ENCODE data around the gene EEF1G. TPM values are rescaled to one million over a fixed set of nuclear protein-coding genes. Genes with fewer than 3 reads are reported as not detected.

The EEF1G gene
- total and polyA plus RNA-seq, 9 of the 15 experiments (the other 6 are each of a cell fraction or from before 2014, with no cell fraction given) = 985 to 2,349 (median 2,035) TPM

GRCh38 chr11:62556108-62556874 lies 17.4 kb downstream of the EEF1G start (continued):
- TF ChIP-seq, protein P1, sequence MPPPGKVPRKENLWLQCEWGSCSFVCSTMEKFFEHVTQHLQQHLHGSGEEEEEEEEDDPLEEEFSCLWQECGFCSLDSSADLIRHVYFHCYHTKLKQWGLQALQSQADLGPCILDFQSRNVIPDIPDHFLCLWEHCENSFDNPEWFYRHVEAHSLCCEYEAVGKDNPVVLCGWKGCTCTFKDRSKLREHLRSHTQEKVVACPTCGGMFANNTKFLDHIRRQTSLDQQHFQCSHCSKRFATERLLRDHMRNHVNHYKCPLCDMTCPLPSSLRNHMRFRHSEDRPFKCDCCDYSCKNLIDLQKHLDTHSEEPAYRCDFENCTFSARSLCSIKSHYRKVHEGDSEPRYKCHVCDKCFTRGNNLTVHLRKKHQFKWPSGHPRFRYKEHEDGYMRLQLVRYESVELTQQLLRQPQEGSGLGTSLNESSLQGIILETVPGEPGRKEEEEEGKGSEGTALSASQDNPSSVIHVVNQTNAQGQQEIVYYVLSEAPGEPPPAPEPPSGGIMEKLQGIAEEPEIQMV (tag; conservative IDR thresholded peaks at IDR 0.05; ENCODE audit: low read depth) = 0 out of 2 replicates have a peak, but pooled peaks have one; percentile 5
- no peak for TF ChIP-seq RNF219 (CRISPR knock-in tag; IDR thresholded peaks at IDR 0.05)
- TF ChIP-seq ESRRA (IDR thresholded peaks at IDR 0.05; ENCODE audit: borderline replicate concordance, low read depth) = peak; percentile 32; the same call in 1 of the 2 replicates
- TF ChIP-seq ZNF695 (CRISPR knock-in tag; IDR thresholded peaks at IDR 0.05) = 0 out of 2 replicates have a peak, but pooled peaks have one; percentile 69
- TF ChIP-seq NONO (IDR thresholded peaks at IDR 0.05; ENCODE audit: low read depth in 2 of 2, low read length in 1 of 2) = 0 out of 4 replicates have a peak, but pooled peaks of 1 of the 2 experiments have one; percentile 41
- 0 out of 2 replicates have a peak, but pooled peaks have one; percentile 31 for TF ChIP-seq ZNF134 (CRISPR knock-in tag; conservative IDR thresholded peaks at IDR 0.05)
- TF ChIP-seq TBL1XR1 (IDR thresholded peaks at IDR 0.05; ENCODE audit: low read length in 2 of 2) = no peak
- TF ChIP-seq SOX6 (IDR thresholded peaks at IDR 0.05) = 0 out of 2 replicates have a peak, but pooled peaks have one; percentile 30
- peak; percentile 19 for TF ChIP-seq CCNT2 (IDR thresholded peaks at IDR 0.05; ENCODE audit: borderline replicate concordance, extremely low read depth, insufficient read length, low read depth, low read length)
- TF ChIP-seq NFIC (IDR thresholded peaks at IDR 0.05) = peak; percentile 76
- TF ChIP-seq KLF6 (CRISPR knock-in tag; IDR thresholded peaks at IDR 0.05; ENCODE audit: borderline replicate concordance) = peak; percentile 78
- peak; percentile 47; the same call in 1 of the 2 replicates for TF ChIP-seq ATF7 (IDR thresholded peaks at IDR 0.05)
- 0 out of 2 replicates have a peak, but pooled peaks have one; percentile 42 for TF ChIP-seq SMARCC2 (IDR thresholded peaks at IDR 0.05; ENCODE audit: low read depth)
- peak; percentile 54 for TF ChIP-seq CREB3L1 (IDR thresholded peaks at IDR 0.05; ENCODE audit: borderline replicate concordance, low read depth)
- TF ChIP-seq HSF4 (CRISPR knock-in tag; IDR thresholded peaks at IDR 0.05; ENCODE audit: borderline replicate concordance) = no peak
- no peak for TF ChIP-seq MEF2A (IDR thresholded peaks at IDR 0.05; ENCODE audit: control insufficient read depth, low read depth, low read length)
- TF ChIP-seq LEF1 (IDR thresholded peaks at IDR 0.05) = peak; percentile 58; the same call in 1 of the 2 replicates
- TF ChIP-seq CHD1 (IDR thresholded peaks at IDR 0.05; ENCODE audit: low read length) = no peak
- peak; percentile 47 to 50; a peak in 1 of 4 replicates for TF ChIP-seq MAZ (CRISPR knock-in tag; conservative IDR thresholded peaks at IDR 0.05 in 1 of 2, IDR thresholded peaks at IDR 0.05 in 1 of 2)
- peak; percentile 80; the same call in 1 of the 2 replicates for TF ChIP-seq ERF (CRISPR knock-in tag; IDR thresholded peaks at IDR 0.05)
- no peak for TF ChIP-seq NEUROD1 (IDR thresholded peaks at IDR 0.05; ENCODE audit: borderline replicate concordance, low read depth, low read length, partially characterized antibody)
- TF ChIP-seq SMAD4 (CRISPR knock-in tag; conservative IDR thresholded peaks at IDR 0.05) = peak; percentile 19; the same call in 1 of the 2 replicates

All from K562 (cell line).